HG03342 (cell line): Measurements from ENCODE around the gene ENKUR.

Source experiments
- ATAC-seq: cut with Tn5 transposase; IDR thresholded peaks from one replicate; pipeline ENCODE4 v1.9.1; 2021; ENCODE audit warnings: mild to moderate bottlenecking, moderate library complexity; ENCODE audit not compliant: unreplicated experiment

The ENKUR gene

GRCh38 chr10:24950439-24950838 lies 65.5 kb downstream of the ENKUR start:
- ATAC-seq: no peak

GRCh38 chr10:24949616-24950015 lies 66.3 kb downstream of the ENKUR start:
- no peak for ATAC-seq

- ATAC-seq: peak; percentile 76
Measured at GRCh38 chr10:24947304-24948097, 68.5 kb downstream of the ENKUR start.

GRCh38 chr10:24944512-24945255 lies 71.3 kb downstream of the ENKUR start:
- no peak for ATAC-seq

GRCh38 chr10:24938525-24938924 lies 77.4 kb downstream of the ENKUR start:
- ATAC-seq: no peak

GRCh38 chr10:24938076-24938475 lies 77.9 kb downstream of the ENKUR start:
- ATAC-seq: no peak

- no peak for ATAC-seq
Measured at GRCh38 chr10:24935504-24936292, 80.3 kb downstream of the ENKUR start.
